Raji (cell line): ENCODE results near the gene NEURL1B.

Source experiments
- POLR2A ChIP-seq: IDR thresholded peaks from 2 replicates; pipeline ENCODE4 v1.6.1; 2011; ENCODE audit warnings: low read depth, low read length, control low read depth; ENCODE audit not compliant: insufficient read depth

NEURL1B gene

GRCh38 chr5:172606156-172606785, 34.8 kb upstream of the NEURL1B start:
- TF ChIP-seq POLR2A, result no peak

- no peak for TF ChIP-seq POLR2A
Observed at GRCh38 chr5:172607213-172607793, 33.8 kb upstream of the NEURL1B start.

GRCh38 chr5:172608773-172609172, 32.3 kb upstream of the NEURL1B start:
- TF ChIP-seq POLR2A, result no peak

GRCh38 chr5:172610643-172611042, 30.4 kb upstream of the NEURL1B start:
- TF ChIP-seq POLR2A, result no peak

- TF ChIP-seq POLR2A, result no peak
Observed at GRCh38 chr5:172611913-172612312, 29.1 kb upstream of the NEURL1B start.

DNA sequence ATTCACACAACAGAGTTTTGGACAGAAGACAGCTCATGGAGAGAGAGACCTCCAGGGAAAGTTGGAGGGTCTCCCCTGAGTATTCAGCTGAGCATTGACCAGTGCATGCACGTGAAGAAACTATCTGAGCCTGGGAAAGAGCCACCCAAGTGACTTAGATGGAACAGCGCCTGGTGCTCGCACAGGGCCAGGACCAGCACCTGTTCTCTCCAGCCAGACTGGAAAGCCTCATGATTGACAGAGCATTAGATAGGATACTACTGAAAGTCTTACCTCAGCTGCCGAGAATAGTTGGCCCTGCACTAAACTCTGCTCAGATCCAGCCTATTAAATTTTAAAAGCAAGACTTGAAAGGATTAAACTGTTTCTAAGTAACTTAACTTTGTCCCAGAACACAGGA, 28.3 kb upstream of the NEURL1B start:
- TF ChIP-seq POLR2A, result no peak

GRCh38 chr5:172616136-172616535, 24.9 kb upstream of the NEURL1B start:
- TF ChIP-seq POLR2A, result no peak

DNA sequence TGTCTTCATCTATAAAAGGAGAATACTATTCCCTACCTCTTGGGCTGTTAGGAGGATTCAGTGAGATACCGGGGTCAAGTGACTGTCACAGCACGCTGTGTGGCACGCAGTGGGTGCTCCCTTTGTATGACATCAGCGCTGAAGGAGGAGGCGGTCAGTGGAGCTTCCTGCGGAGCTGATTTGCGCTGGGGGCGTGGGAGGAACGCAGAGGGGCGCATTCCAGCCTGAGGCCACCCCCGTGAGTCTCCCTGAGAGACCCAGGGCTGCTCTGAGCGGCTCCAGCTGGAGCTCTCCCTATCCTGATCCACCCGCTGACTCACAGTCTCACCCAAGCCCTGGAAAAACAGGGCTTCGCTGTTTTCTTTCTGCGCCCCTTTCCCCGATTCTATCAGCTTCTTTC, 24.3 kb upstream of the NEURL1B start:
- no peak for TF ChIP-seq POLR2A

- no peak for TF ChIP-seq POLR2A
Observed at GRCh38 chr5:172617817-172618216, 23.2 kb upstream of the NEURL1B start.

DNA sequence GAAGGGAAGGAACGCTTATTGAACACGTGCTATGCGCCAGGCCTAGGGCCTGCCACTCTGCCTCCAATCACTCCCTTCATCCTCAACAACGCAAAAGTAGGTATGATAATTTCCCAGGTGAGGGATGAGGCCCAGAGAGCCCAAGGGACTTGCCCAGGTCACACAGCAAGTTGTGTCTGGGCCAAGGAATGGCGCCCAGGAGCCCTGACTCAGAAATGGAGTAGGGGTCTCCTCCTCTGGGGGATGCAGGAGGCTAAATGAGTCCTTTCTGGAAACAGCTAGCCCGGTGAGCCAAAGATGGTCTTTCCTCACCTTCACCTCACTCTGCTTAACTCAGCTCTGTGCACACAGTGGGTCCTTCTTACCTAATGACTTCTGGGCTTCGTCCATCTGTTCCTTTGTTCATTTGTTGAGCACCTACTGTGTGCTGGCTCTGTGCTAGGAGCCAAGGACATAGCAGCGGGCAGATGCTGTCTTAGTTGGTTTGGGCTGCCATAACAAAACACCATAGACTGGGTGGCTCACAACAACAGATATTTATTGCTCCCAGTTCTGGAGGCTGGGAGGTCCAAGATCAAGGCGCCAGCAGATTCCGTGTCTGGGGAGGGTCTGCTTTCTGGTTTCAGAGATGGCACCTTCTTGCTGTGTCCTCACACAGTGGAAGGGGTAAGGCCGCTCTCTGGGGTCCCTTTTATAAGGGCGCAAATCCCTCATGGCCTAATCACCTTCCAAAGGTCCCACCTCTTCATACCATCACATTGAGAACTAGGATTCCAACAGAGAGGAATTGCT, 22.3 kb upstream of the NEURL1B start:
- TF ChIP-seq POLR2A, result no peak

DNA sequence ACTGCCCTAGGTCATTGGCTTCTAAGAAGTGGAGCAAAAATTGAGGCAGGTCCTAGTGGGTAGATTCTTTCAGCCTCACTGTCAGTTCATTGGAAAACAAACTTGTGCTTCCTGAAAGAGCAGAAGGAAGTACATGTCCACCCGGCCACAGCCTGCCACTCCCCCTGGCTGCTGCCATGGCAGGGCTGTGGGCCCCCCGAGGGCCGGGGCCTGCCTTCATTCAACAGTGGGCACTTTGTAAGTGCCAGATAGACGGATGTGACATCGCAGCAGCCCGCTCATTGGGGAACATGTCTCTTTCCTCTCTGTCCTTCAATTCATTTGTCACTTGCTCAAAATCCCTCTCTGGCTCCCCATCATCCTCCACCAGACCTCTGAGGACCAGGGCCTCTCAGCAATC, 20.6 kb upstream of the NEURL1B start:
- no peak for TF ChIP-seq POLR2A

DNA sequence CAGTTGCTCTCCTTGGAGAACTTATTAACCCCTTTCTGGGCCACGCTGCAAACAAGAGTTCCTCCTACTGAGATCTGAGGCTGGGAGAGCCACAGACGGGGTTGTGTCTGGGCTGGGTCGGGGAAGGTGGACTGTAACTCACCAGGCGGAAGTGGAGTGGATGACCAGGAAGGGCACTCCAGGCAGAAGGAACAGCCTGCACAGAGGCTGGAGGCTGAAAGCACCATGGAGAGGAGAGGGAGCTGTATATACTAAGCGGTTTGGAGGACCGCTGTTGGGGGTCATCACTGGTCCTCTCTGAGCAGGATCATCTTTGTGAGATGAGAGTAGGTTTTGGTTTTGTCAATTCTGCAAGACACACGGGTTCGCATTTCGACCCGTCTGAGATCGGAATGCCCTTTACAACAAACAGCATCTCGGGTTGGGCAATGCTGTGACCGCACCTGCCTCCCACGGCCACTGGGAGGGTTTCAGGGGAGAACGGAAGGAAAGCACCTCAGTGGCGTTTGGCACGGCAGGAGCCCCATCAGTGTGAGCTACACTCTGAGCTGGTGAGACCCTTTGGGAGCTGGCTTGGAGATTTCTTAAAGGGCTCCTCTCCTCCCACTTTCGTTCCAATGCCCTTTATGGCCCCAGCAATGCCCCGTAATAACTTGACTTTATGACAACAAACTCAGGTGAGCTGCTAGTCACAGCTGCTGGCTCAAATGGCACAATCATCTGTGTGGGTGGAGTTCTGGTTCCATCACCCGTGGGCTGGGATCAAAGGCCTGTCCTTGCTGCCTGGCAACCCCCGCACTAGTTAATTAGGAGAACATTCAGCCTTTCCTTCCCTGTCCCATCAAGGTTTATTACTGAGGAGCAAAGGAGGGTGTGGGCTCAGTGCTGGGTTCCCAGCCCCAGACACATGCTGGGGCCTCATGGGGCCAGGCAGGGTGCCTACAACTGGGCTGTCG, 18.7 kb upstream of the NEURL1B start:
- TF ChIP-seq POLR2A, result no peak

DNA sequence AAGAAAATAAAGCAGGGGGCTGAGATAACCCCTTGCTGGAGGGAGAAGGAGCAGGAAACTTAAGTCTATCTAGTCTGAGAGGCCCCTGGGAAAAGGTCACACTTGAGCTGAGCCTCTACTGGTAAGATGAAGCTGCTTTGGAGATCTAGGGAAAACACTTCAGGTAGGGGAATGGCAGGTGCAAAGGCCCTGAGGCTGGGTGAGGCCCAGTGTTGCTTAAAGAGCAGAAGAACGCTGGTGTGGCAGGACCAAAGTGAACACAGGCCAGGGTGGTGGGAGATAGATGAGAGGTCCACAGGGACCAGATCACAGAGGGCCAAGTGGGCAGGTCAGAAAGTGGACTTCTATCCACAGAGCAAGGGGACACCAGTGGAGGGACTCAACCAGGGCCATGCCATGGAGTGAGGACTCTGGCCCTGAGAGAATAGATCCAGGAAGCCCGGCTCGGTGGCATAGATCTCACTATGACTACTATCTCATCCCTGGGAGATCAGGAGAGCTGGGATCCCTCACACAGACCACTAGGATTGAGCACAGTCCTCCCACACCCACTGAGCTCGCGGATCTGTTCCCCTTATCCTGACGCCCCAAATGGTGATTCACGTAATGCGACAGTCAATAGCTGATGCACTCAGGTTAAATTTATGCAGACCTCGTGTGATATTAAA, 17.6 kb upstream of the NEURL1B start:
- TF ChIP-seq POLR2A, result no peak

- no peak for TF ChIP-seq POLR2A
Observed at GRCh38 chr5:172624083-172624995, 16.7 kb upstream of the NEURL1B start.
